Left cardiac atrium (tissue), 4 donors: ENCODE measurements around the gene AS3MT. TPM values are rescaled to one million over a fixed set of nuclear protein-coding genes. Genes with fewer than 3 reads are reported as not detected.

Experiments used
- ATAC-seq, 2 donors: fragments of 200-7000 bp; cut with Tn5 transposase; one replicate each; pipeline ENCODE4 v1.9.1; 2020; ENCODE audit warnings: mild to moderate bottlenecking in 2 of 2, moderate library complexity in 2 of 2
- DNase-seq: peaks from one replicate; pipeline ENCODE4 v3.0.0-alpha.2; 2020
- intact Hi-C, 2 donors: fragments of 100-400 bp; cut with DNase I; formaldehyde crosslinking; loops; one replicate each; pipeline versions ENCODE4 v1.14.1 to v1.15.1; 2022 to 2023
- total RNA-seq, 2 donors: library from RNA; stranded (reverse); fragmentation: NEBNext Ultra II Directional; extraction: Animal tissue kit (Norgen Biotek cat#: 25700); gene quantifications; one replicate each; pipeline ENCODE4 v1.2.1, GENCODE V29; 2021
- donor health status: DM: no; HTN: yes; CAD: no.
- donor health status: DM: no; HTN: yes; CAD: no; lungs with severe emphysema.
- donor health status: DM: yes; HTN: yes; CAD: no.
- donor health status: Dilated cardiomyopathy.

AS3MT gene
- total RNA-seq, 2 donors from 2014 or later: 8.7 to 12.2 TPM

DNA sequence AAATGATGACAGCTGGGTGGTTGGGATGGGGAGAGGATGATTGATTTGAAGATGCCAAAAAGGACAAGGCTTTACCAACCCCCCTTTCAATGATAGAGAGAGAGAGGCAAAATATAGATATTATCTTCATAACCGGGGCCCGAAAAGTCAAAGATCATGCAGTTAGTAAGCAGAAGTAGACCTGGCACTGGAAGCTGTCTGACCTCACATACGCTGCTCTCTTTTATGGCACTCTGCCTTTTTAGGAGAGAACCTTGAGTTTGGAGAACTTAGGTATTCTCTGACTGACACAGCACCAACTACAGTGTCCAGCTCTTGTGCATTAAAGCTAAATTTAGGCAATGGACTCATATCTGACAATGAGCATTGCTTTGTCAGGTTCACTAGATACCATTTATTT lies 79.5 kb downstream of the AS3MT start:
- intact Hi-C loops: no loop called here
- ATAC-seq (no peak), DNase-seq (no peak)

DNA sequence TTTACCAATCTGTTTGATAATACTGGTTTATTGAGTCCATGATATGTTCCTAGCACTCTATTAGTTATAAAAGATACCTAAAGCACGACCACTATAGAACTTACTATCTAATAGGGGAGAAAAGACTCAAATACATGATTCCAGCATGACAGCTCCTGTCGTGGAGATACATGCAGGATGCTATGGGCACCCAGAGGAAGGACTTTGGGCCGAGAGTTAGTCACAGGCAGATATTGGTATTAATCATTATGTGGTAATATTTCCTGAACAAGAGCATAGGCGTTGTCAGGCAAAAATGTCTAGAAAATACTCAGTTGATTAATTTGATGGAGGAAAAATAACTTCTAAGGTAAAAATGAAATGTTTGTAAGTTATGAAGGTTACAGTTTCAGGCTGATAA lies 80.6 kb downstream of the AS3MT start:
- DNase-seq (no peak), ATAC-seq (no peak)
- intact Hi-C loops: no loop called here

DNA sequence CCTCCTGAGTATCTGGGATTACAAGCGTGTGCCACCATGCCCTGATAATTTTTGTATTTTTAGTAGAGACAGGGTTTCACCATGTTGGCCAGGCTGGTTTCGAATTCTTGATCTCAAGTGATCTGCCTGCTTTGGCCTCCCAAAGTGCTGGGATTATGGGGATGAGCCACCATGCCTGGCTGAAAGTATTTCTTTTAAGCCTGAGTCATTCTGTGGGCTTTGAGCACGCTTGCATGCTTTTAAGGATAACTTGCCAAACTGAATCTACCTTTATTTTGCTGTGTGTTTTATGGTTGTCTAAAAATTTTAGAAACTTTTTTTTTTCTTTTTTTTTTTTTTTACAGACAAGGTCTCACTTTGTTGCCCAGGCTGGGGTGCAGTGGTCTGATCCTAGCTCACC lies 82.0 kb downstream of the AS3MT start:
- intact Hi-C loops: no loop called here
- no peak for DNase-seq
- ATAC-seq: no peak

Other genes with a start within 250 kb of the AS3MT start
- 100 to 1,000 TPM; 104 to 108 TPM for gene TRIM8, start 225.0 kb upstream of the AS3MT start, total RNA-seq
- gene ARL3, start 155.1 kb upstream of the AS3MT start, total RNA-seq: 10 to 100 TPM; 12.0 to 12.4 TPM
- gene SFXN2, start 154.8 kb upstream of the AS3MT start, total RNA-seq: 1 to 10 TPM; 3.2 to 4.0 TPM
- 10 to 100 TPM; 30.6 to 41.1 TPM for gene WBP1L, start 125.5 kb upstream of the AS3MT start, total RNA-seq
- gene CYP17A1, start 32.1 kb upstream of the AS3MT start, total RNA-seq: not detected
- gene BORCS7, start 15.2 kb upstream of the AS3MT start, total RNA-seq: 10 to 100 TPM; 12.0 to 19.8 TPM
- 1 to 10 TPM; 3.7 to 3.9 TPM for gene CNNM2, start 48.8 kb downstream of the AS3MT start, total RNA-seq